Measurements from ENCODE around the gene PHPT1. TPM values are rescaled to one million over a fixed set of nuclear protein-coding genes. Genes with fewer than 3 reads are reported as not detected.
A peak's percentile ranks its signal among the peaks of the same experiment; 100 is the strongest.
"Not testable (repeated sequence)": the region's sequence is repeated elsewhere in the genome, so short reads cannot be mapped to it uniquely, and the experiment has no call there.

The PHPT1 gene
- total RNA-seq, 1 donor from 2014 or later, result 93.6 TPM

GRCh38 chr9:136865041-136865767 is 16.0 kb downstream of the PHPT1 start:
- H3K27me3 ChIP-seq (ENCODE audit: low read depth), result no peaks in the 10 kb centered on the region
- peaks cover 23% of the 10 kb centered on the region for H3K4me1 ChIP-seq
- no peak for TF ChIP-seq CTCF (IDR thresholded peaks at IDR 0.05)
- peak in 1 of 2 donors; percentile 3 for ATAC-seq
- peak overlapping the region; percentile 94 for H3K27ac ChIP-seq
- H3K9me3 ChIP-seq, result no peaks in the 10 kb centered on the region
- H3K4me3 ChIP-seq, result peak overlapping the region; percentile 79
- H3K36me3 ChIP-seq, result peaks cover 41% of the 10 kb centered on the region
- DNase-seq, result no peak
- intact Hi-C loops (cut with DNase I), result no loop called here

- intact Hi-C loops (cut with DNase I), result no loop called here
- DNase-seq (peak; percentile 60), ATAC-seq (peak; percentile 51 to 57)
- H3K27me3 ChIP-seq (ENCODE audit: low read depth), result no peaks in the 10 kb centered on the region
- peaks cover 23% of the 10 kb centered on the region for H3K4me1 ChIP-seq
- peak overlapping the region; percentile 94 for H3K27ac ChIP-seq
- peak overlapping the region; percentile 79 for H3K4me3 ChIP-seq
- H3K36me3 ChIP-seq, result peaks cover 37% of the 10 kb centered on the region
- H3K9me3 ChIP-seq, result no peaks in the 10 kb centered on the region
- no peak for TF ChIP-seq CTCF (IDR thresholded peaks at IDR 0.05)
Measured at GRCh38 chr9:136865768-136866103, 16.5 kb downstream of the PHPT1 start.

GRCh38 chr9:136866898-136867421 is 17.8 kb downstream of the PHPT1 start:
- Histone ChIP-seq H3K4me3 (peak overlapping the region; percentile 79), H3K27ac (peak overlapping the region; percentile 94), H3K36me3 (peaks cover 24% of the 10 kb centered on the region), H3K4me1 (peaks cover 23% of the 10 kb centered on the region)
- DNase-seq, result peak; percentile 45
- ATAC-seq; intact Hi-C loops (cut with DNase I); H3K27me3 ChIP-seq (ENCODE audit: low read depth); H3K9me3 ChIP-seq: not testable (repeated sequence)

GRCh38 chr9:136867480-136867879 is 18.3 kb downstream of the PHPT1 start:
- ATAC-seq, result no peak
- peaks cover 23% of the 10 kb centered on the region for H3K4me1 ChIP-seq
- no peak for DNase-seq
- no peak overlapping the region for H3K27ac ChIP-seq
- H3K27me3 ChIP-seq (ENCODE audit: low read depth), result no peaks in the 10 kb centered on the region
- H3K9me3 ChIP-seq, result no peaks in the 10 kb centered on the region
- peaks cover 19% of the 10 kb centered on the region for H3K36me3 ChIP-seq
- peak overlapping the region; percentile 79 for H3K4me3 ChIP-seq
- no peak for TF ChIP-seq CTCF (IDR thresholded peaks at IDR 0.05)
- intact Hi-C loops (cut with DNase I), result no loop called here

- ATAC-seq (no peak), DNase-seq (no peak)
- TF ChIP-seq CTCF (IDR thresholded peaks at IDR 0.05), result no peak
- intact Hi-C loops (cut with DNase I), result no loop called here
- H3K36me3 ChIP-seq, result peaks cover 15% of the 10 kb centered on the region
- H3K4me1 ChIP-seq, result peaks cover 23% of the 10 kb centered on the region
- no peaks in the 10 kb centered on the region for H3K9me3 ChIP-seq
- no peak overlapping the region for H3K4me3 ChIP-seq
- H3K27ac ChIP-seq, result no peak overlapping the region
- H3K27me3 ChIP-seq (ENCODE audit: low read depth), result no peaks in the 10 kb centered on the region
Measured at GRCh38 chr9:136867917-136868316, 18.7 kb downstream of the PHPT1 start.

GRCh38 chr9:136868644-136869043 is 19.4 kb downstream of the PHPT1 start:
- no peaks in the 10 kb centered on the region for H3K9me3 ChIP-seq
- intact Hi-C loops (cut with DNase I), result no loop called here
- H3K4me3 ChIP-seq, result no peak overlapping the region
- DNase-seq (no peak), ATAC-seq (no peak)
- no peak for TF ChIP-seq CTCF (IDR thresholded peaks at IDR 0.05)
- H3K36me3 ChIP-seq, result peaks cover 8% of the 10 kb centered on the region
- no peak overlapping the region for H3K27ac ChIP-seq
- H3K4me1 ChIP-seq, result peaks cover 22% of the 10 kb centered on the region
- no peaks in the 10 kb centered on the region for H3K27me3 ChIP-seq (ENCODE audit: low read depth)

- H3K4me3 ChIP-seq; ATAC-seq; H3K27me3 ChIP-seq (ENCODE audit: low read depth); intact Hi-C loops (cut with DNase I); H3K9me3 ChIP-seq; H3K36me3 ChIP-seq; H3K27ac ChIP-seq; DNase-seq: not testable (repeated sequence)
- peaks cover 15% of the 10 kb centered on the region for H3K4me1 ChIP-seq
Measured at GRCh38 chr9:136869611-136870010, 20.4 kb downstream of the PHPT1 start.
